MCF 10A (cell line): Measurements from ENCODE around the gene HOGA1. TPM values are rescaled to one million over a fixed set of nuclear protein-coding genes. Genes with fewer than 3 reads are reported as not detected.

Experiments used
- BruUV-seq: library from RNA; stranded (reverse); fragments of 400-500 nt; replicated peaks from 2 replicates; lab custom pipeline; 2021; lab: Mats Ljungman, UMichigan
- CTCF ChIA-PET: fragments of 300-600 bp; sonication (Branson Sonifier 250); formaldehyde crosslinking; extraction: SDS; loops from one replicate; lab custom pipeline; 2021; ENCODE audit warnings: antibody characterized with exemption, inconsistent platforms; lab: Yijun Ruan, JAX
- POLR2A ChIA-PET: fragments of 300-600, 350-650 bp; sonication (Branson Sonifier 250); formaldehyde crosslinking; extraction: SDS; loops from one replicate; lab custom pipeline; 2020; ENCODE audit warnings: antibody characterized with exemption, inconsistent platforms; lab: Yijun Ruan, JAX
- DNase-seq: peaks from one replicate; pipeline ENCODE4 v3.0.0-alpha.2; 2018; ENCODE audit not compliant: unreplicated experiment
- H3K27ac Mint-ChIP-seq: one replicate; pipeline ENCODE4 v1.8.0; 2022; ENCODE audit warnings: mild to moderate bottlenecking, low read depth, mixed read lengths; ENCODE audit not compliant: unreplicated experiment
- H3K27me3 Mint-ChIP-seq: one replicate; pipeline ENCODE4 v1.8.0; 2022; ENCODE audit warnings: mixed read lengths; ENCODE audit not compliant: insufficient read depth, unreplicated experiment
- H3K36me3 Mint-ChIP-seq: one replicate; pipeline ENCODE4 v1.8.0; 2022; ENCODE audit warnings: mild to moderate bottlenecking, moderate library complexity, mixed read lengths; ENCODE audit not compliant: insufficient read depth, unreplicated experiment
- H3K4me1 Mint-ChIP-seq: one replicate; pipeline ENCODE4 v1.8.0; 2022; ENCODE audit warnings: mixed read lengths; ENCODE audit not compliant: insufficient read depth, unreplicated experiment
- H3K4me3 Mint-ChIP-seq: one replicate; pipeline ENCODE4 v1.8.0; 2022; ENCODE audit warnings: mild to moderate bottlenecking, moderate library complexity, mixed read lengths; ENCODE audit not compliant: unreplicated experiment
- H3K9me3 Mint-ChIP-seq: one replicate; pipeline ENCODE4 v1.8.0; 2022; ENCODE audit warnings: mixed read lengths; ENCODE audit not compliant: unreplicated experiment
- CTCF ChIP-seq: fragments of 200-600 bp; IDR thresholded peaks from one replicate; pipeline ENCODE4 v1.8.0; 2022; ENCODE audit warnings: antibody characterized with exemption, mild to moderate bottlenecking; ENCODE audit not compliant: unreplicated experiment
- intact Hi-C: fragments of 100-400 bp; cut with micrococcal nuclease; formaldehyde crosslinking; loops from 2 replicates; pipeline ENCODE4 v1.14.1; 2022
- total RNA-seq: library from RNA; stranded (reverse); gene quantifications from 2 replicates; pipeline ENCODE4 v1.2.3, GENCODE V29; 2022

HOGA1 gene
- total RNA-seq, 1 experiment from 2014 or later, result 1.7 TPM

- DNase-seq, result no peak
- Mint-ChIP-seq H3K27ac (peak overlapping the region; percentile 39), H3K27me3 (no peaks in the 10 kb centered on the region), H3K9me3 (no peaks in the 10 kb centered on the region), H3K4me1 (peaks cover 22% of the 10 kb centered on the region), H3K36me3 (no peaks in the 10 kb centered on the region), H3K4me3 (no peak overlapping the region)
- CTCF ChIA-PET, result interaction anchor here (2.0 kb wide), 1 partner anchor 34 kb away, joined by 6 read pairs; the partner anchor contains the start of gene ANKRD2
- no TSS peak for BruUV-seq
- POLR2A ChIA-PET, result interaction anchor here (1.5 to 1.7 kb wide), 2 partner anchors 39 to 41 kb away, joined by 4 to 6 read pairs; partner anchors contain the start of gene UBTD1
- no peak for TF ChIP-seq CTCF
- intact Hi-C loops, result no loop called here
Observed at GRCh38 chr10:97538411-97538810, 45.8 kb upstream of the HOGA1 start.

GRCh38 chr10:97538839-97539238, 45.4 kb upstream of the HOGA1 start:
- no peak overlapping the region for H3K4me3 Mint-ChIP-seq
- intact Hi-C loops, result no loop called here
- BruUV-seq, result no TSS peak
- H3K36me3 Mint-ChIP-seq, result no peaks in the 10 kb centered on the region
- CTCF ChIA-PET, result interaction anchor here (0.5 to 2.0 kb wide), 3 partner anchors 14 to 597 kb away, joined by 3 to 6 read pairs (median 4); partner anchors contain the start of gene ANKRD2
- POLR2A ChIA-PET, result interaction anchor here (1.5 to 1.7 kb wide), 2 partner anchors 40 to 41 kb away, joined by 4 to 6 read pairs; partner anchors contain the start of gene UBTD1
- no peaks in the 10 kb centered on the region for H3K9me3 Mint-ChIP-seq
- no peaks in the 10 kb centered on the region for H3K27me3 Mint-ChIP-seq
- no peak for TF ChIP-seq CTCF
- DNase-seq, result no peak
- peaks cover 26% of the 10 kb centered on the region for H3K4me1 Mint-ChIP-seq
- peak overlapping the region; percentile 39 for H3K27ac Mint-ChIP-seq

GRCh38 chr10:97539523-97540200, 44.5 kb upstream of the HOGA1 start:
- no TSS peak for BruUV-seq
- H3K9me3 Mint-ChIP-seq, result no peaks in the 10 kb centered on the region
- H3K4me1 Mint-ChIP-seq, result peaks cover 28% of the 10 kb centered on the region
- CTCF ChIA-PET, result interaction anchor here (0.5 to 2.2 kb wide), 5 partner anchors 13 to 596 kb away, joined by 3 to 9 read pairs (median 5); partner anchors contain the start of genes ANKRD2, MMS19 and UBTD1
- no peak overlapping the region for H3K4me3 Mint-ChIP-seq
- intact Hi-C loops, result no loop called here
- TF ChIP-seq CTCF, result no peak
- no peak overlapping the region for H3K27ac Mint-ChIP-seq
- peak; percentile 39 for DNase-seq
- POLR2A ChIA-PET, result interaction anchor here (0.8 to 1.7 kb wide), 3 partner anchors 10 to 42 kb away, joined by 3 to 4 read pairs (median 4); no protein-coding TSS in a partner anchor
- no peaks in the 10 kb centered on the region for H3K27me3 Mint-ChIP-seq
- H3K36me3 Mint-ChIP-seq, result no peaks in the 10 kb centered on the region
